HepG2 (cell line): Measurements from ENCODE around the gene ADSS1. TPM values are rescaled to one million over a fixed set of nuclear protein-coding genes. Genes with fewer than 3 reads are reported as not detected.

Source experiments
- ATAC-seq: fragments of 200-7000 bp; cut with Tn5 transposase; 3 replicates; pipeline ENCODE4 v1.9.1; 2020; ENCODE audit warnings: mild to moderate bottlenecking, moderate library complexity
- BruUV-seq: library from RNA; stranded (reverse); fragments of 400-500 nt; replicated peaks from 2 replicates; lab custom pipeline; 2021; lab: Mats Ljungman, UMichigan
- CTCF ChIA-PET: fragments of 300-600 bp; formaldehyde crosslinking; extraction: SDS; loops from one replicate; lab custom pipeline; 2021; ENCODE audit warnings: low total read pairs, inconsistent platforms, low intra/inter-chr PET ratio; lab: Yijun Ruan, JAX
- POLR2A ChIA-PET: fragments of 350-600 bp; sonication (Branson Sonifier 250); formaldehyde crosslinking; loops from one replicate; lab custom pipeline; 2020; ENCODE audit warnings: antibody characterized with exemption, inconsistent platforms; lab: Yijun Ruan, JAX
- DNase-seq: peaks from one replicate; pipeline ENCODE4 v3.0.0-alpha.2; 2015; ENCODE audit warnings: low spot score
- FAIRE-seq: peaks from 3 replicates; lab custom pipeline; 2011; peaks lifted over from hg19 to GRCh38; lab: Jason Lieb, UNC
- H2AFZ ChIP-seq: one replicate; pipeline ENCODE4 v1.6.1; 2011; ENCODE audit warnings: low read length, inconsistent platforms
- H3K27ac ChIP-seq: fragments of 300-600 bp; 3 replicates; pipeline ENCODE4 v1.8.0; 2011; ENCODE audit warnings: mixed run types, mild to moderate bottlenecking, mixed read lengths, low read length, inconsistent platforms; ENCODE audit not compliant: insufficient read depth; ENCODE audit errors: extremely low read length
- H3K27me3 ChIP-seq, 2 experiments: fragments of 200-600 bp in 1 of 2; 2 replicates in 1 of 2; 3 replicates in 1 of 2; pipeline versions ENCODE4 v1.6.0 to v1.8.0; 2011; ENCODE audit warnings: low read length in 2 of 2, mild to moderate bottlenecking in 2 of 2, moderate library complexity in 2 of 2, inconsistent platforms in 1 of 2; ENCODE audit not compliant: insufficient read depth in 2 of 2, control insufficient read depth in 1 of 2
- H3K36me3 ChIP-seq, 2 experiments: fragments of 200-600 bp in 1 of 2; replicated peaks in 1 of 2; 2 replicates in 1 of 2; 3 replicates in 1 of 2; pipeline versions ENCODE4 v1.5.1 to v1.8.0; 2011; ENCODE audit warnings: low read length in 2 of 2, inconsistent platforms in 1 of 2; ENCODE audit not compliant: insufficient read depth in 2 of 2, control insufficient read depth in 1 of 2
- H3K4me1 ChIP-seq: 2 replicates; pipeline ENCODE4 v1.5.1; 2012; ENCODE audit warnings: low read length, inconsistent platforms; ENCODE audit not compliant: insufficient read depth
- H3K4me2 ChIP-seq: 2 replicates; pipeline ENCODE4 v1.6.0; 2011; ENCODE audit warnings: low read depth, low read length, inconsistent platforms
- H3K4me3 ChIP-seq, 3 experiments: fragments of 200-600 bp in 1 of 3; sonication (generic), shearing (Covaris generic) in 1 of 3; replicated peaks in 1 of 3; 2 replicates each; pipeline ENCODE4 v1.5.1; 2011 to 2016; ENCODE audit warnings: low read length in 3 of 3, inconsistent platforms in 2 of 3, low read depth in 2 of 3, mild to moderate bottlenecking in 2 of 3, control low read depth in 1 of 3, mixed read lengths in 1 of 3; ENCODE audit not compliant: insufficient read depth in 1 of 3
- H3K79me2 ChIP-seq: one replicate; pipeline ENCODE4 v1.6.1; 2011; ENCODE audit warnings: low read length, inconsistent platforms; ENCODE audit not compliant: insufficient read depth
- H3K9ac ChIP-seq: 2 replicates; pipeline ENCODE4 v1.6.0; 2011; ENCODE audit warnings: mild to moderate bottlenecking, low read depth, low read length, inconsistent platforms; ENCODE audit not compliant: insufficient read depth
- H3K9me3 ChIP-seq: 2 replicates; pipeline ENCODE4 v1.5.1; 2012; ENCODE audit warnings: mild to moderate bottlenecking, low read length
- H4K20me1 ChIP-seq: 2 replicates; pipeline ENCODE4 v1.6.0; 2011; ENCODE audit warnings: inconsistent platforms, mild to moderate bottlenecking, low read length, moderate library complexity; ENCODE audit not compliant: insufficient read depth
- CREBL2 ChIP-seq: sonication (generic); formaldehyde crosslinking; IDR thresholded peaks from 2 replicates; pipeline ENCODE4 v1.8.1; 2023; ENCODE audit warnings: missing genetic modification reagents, mild to moderate bottlenecking, borderline replicate concordance
- MIER3 ChIP-seq: IDR thresholded peaks from 2 replicates; pipeline ENCODE4 v1.6.1; 2016; ENCODE audit warnings: missing compliant biosample characterization, borderline replicate concordance
- NCOA1 ChIP-seq: sonication (generic); formaldehyde crosslinking; IDR thresholded peaks from 2 replicates; pipeline ENCODE4 v1.9.0; 2021; ENCODE audit warnings: missing genetic modification reagents
- PHF20 ChIP-seq: sonication (generic); formaldehyde crosslinking; IDR thresholded peaks from 2 replicates; pipeline ENCODE4 v1.5.0; 2020; ENCODE audit warnings: mild to moderate bottlenecking, missing genetic modification reagents
- TBX3 ChIP-seq: fragments of 450-650 bp; IDR thresholded peaks from 2 replicates; pipeline ENCODE4 v1.6.1; 2017; ENCODE audit warnings: antibody characterized with exemption, mild to moderate bottlenecking, inconsistent platforms, borderline replicate concordance
- TCF7L2 ChIP-seq: IDR thresholded peaks from 2 replicates; pipeline ENCODE4 v1.6.1; 2011; ENCODE audit warnings: mild to moderate bottlenecking, low read depth, low read length, moderate library complexity
- TIGD3 ChIP-seq: sonication (generic); formaldehyde crosslinking; IDR thresholded peaks from 2 replicates; pipeline ENCODE4 v1.5.1; 2020; ENCODE audit warnings: mild to moderate bottlenecking, missing genetic modification reagents, borderline replicate concordance
- ZBTB21 ChIP-seq: sonication (generic); formaldehyde crosslinking; IDR thresholded peaks from 2 replicates; pipeline ENCODE4 v1.4.0; 2020; ENCODE audit warnings: missing genetic modification reagents
- ZBTB7B ChIP-seq: sonication (generic); formaldehyde crosslinking; IDR thresholded peaks from 2 replicates; pipeline ENCODE4 v1.4.0; 2020; ENCODE audit warnings: missing genetic modification reagents
- ZKSCAN1 ChIP-seq: fragments of 150-350 bp; IDR thresholded peaks from 2 replicates; pipeline ENCODE4 v1.6.1; 2014; ENCODE audit warnings: low read length
- ZNF562 ChIP-seq: sonication (generic); formaldehyde crosslinking; IDR thresholded peaks from 2 replicates; pipeline ENCODE4 v1.8.0; 2022; ENCODE audit warnings: missing genetic modification reagents, borderline replicate concordance
- ZNF605 ChIP-seq: sonication (generic); formaldehyde crosslinking; IDR thresholded peaks from 2 replicates; pipeline ENCODE4 v1.8.0; 2022; ENCODE audit warnings: mild to moderate bottlenecking, missing genetic modification reagents
- ZSCAN20 ChIP-seq: sonication (generic); formaldehyde crosslinking; IDR thresholded peaks from 2 replicates; pipeline ENCODE4 v1.4.0; 2020; ENCODE audit warnings: missing genetic modification reagents, mild to moderate bottlenecking, borderline replicate concordance
- ZSCAN25 ChIP-seq: sonication (generic); formaldehyde crosslinking; IDR thresholded peaks from 2 replicates; pipeline ENCODE4 v1.8.0; 2022; ENCODE audit warnings: mild to moderate bottlenecking, missing genetic modification reagents
- WGBS: methylation state at CpG from one replicate; pipeline ENCODE4 v1.1.6; 2017; ENCODE audit warnings: low lambda C conversion rate; 5-methylcytosine and 5-hydroxymethylcytosine counted together
- in situ Hi-C: cut with HindIII; loops from 2 replicates; pipeline ENCODE4 v1.10.0; 2017; ENCODE audit warnings: low pct_unique_long_range_greater_than_20kb; ENCODE audit not compliant: extremely low pct_ligation_motif_present
- intact Hi-C: fragments of 100-400 bp; cut with micrococcal nuclease; formaldehyde crosslinking; loops from one replicate; pipeline ENCODE4 v1.10.0; 2022; ENCODE audit not compliant: unreplicated experiment
- polyA plus RNA-seq, 8 experiments: library from polyadenylated mRNA; depleted of rRNA in 3 of 8; stranded (reverse) in 7 of 8; unstranded in 1 of 8; fragments of >200 nt; fragmentation: Illumina TruSeq in 4 of 8; extraction: Trizol in 4 of 8; gene quantifications; 2 replicates each; pipeline versions ENCODE4 v1.2.1 to v1.2.3, GENCODE V29; 2011 to 2016; ENCODE audit warnings: low read depth in 4 of 8, missing spikeins in 1 of 8, mixed read lengths in 1 of 8; ENCODE audit not compliant: insufficient read depth in 1 of 8
- total RNA-seq, 5 experiments: library from RNA; depleted of rRNA; stranded (reverse); fragments of >200 nt; fragmentation: Illumina TruSeq; extraction: Trizol; gene quantifications; 2 replicates each; pipeline ENCODE4 v1.2.3, GENCODE V29; 2016; ENCODE audit warnings: low read depth in 1 of 5
- TF ChIP-seq, protein P1 (sequence below): sonication (generic); formaldehyde crosslinking; IDR thresholded peaks from 2 replicates; pipeline ENCODE4 v1.4.0; 2020; ENCODE audit warnings: missing genetic modification reagents
- TF ChIP-seq, protein P2 (sequence below): sonication (generic); formaldehyde crosslinking; IDR thresholded peaks from 2 replicates; pipeline ENCODE4 v1.8.0; 2022; ENCODE audit warnings: mild to moderate bottlenecking, missing genetic modification reagents, moderate library complexity

The ADSS1 gene
- total and polyA plus RNA-seq, 2 of the 13 experiments (the other 11 are each of a cell fraction or from before 2014, with no cell fraction given): 1.0 to 36.7 TPM

DNA sequence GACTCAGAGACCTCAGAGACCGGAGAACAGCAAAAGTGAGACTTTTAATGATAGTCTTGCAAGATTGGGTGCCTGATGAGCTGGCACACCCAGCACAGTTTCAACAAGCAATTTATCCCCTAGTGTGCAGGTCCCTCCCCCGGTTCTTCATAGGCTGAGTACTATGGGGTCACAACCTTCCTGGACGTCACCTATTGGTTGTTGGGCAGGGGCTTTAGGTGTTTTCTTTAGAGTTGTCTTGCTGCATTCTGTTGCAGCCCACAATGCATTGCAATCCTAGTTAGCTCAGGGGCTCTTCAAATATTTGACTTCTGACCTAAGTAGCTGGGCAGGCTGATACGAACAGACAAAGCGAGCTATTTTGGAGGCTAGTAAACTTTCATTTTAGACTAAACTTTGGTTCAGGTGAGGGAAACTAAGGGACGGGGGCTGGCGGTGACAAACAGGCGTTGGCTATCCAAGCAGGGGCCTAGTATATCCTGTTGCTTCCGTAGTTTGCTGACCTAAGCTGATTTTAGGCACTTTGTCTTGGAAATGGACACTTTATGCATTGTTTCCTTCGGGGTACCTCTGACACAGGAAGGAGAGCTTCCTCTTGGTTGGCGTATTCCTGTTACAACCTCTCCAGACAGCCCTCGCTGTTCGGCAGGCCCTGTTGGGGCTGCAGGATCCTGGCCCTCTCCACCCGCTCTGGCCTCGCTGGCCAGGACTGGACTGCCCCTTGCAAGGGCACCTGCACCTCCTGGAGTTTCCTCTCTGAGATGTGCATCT lies 43.0 kb downstream of the ADSS1 start:
- H3K36me3 ChIP-seq: peaks cover 7 to 18% of the 10 kb centered on the region in 2 experiments
- peak; percentile 99 for FAIRE-seq
- H3K27me3 ChIP-seq: no peaks in the 10 kb centered on the region; a peak in 1 of 5 replicates
- BruUV-seq: TSS peak; percentile 95
- peak; percentile 30 for ATAC-seq
- peak overlapping the region; percentile 74 to 81 (median 75) for H3K4me3 ChIP-seq
- ChIA-PET POLR2A (interaction anchor here (0.6 to 4.1 kb wide), 18 partner anchors 9 to 218 kb away, joined by 3 to 72 read pairs (median 12); partner anchors contain the start of genes AKT1, CEP170B, CLBA1 and SIVA1), CTCF (interaction anchor here (2.5 kb wide), 1 partner anchor 104 kb away, joined by 11 read pairs; no protein-coding TSS in a partner anchor)
- peak overlapping the region; percentile 99 for H3K9ac ChIP-seq
- DNase-seq: peak; percentile 93
- no peak overlapping the region for H2AFZ ChIP-seq
- H3K4me2 ChIP-seq: peak overlapping the region; percentile 93
- intact Hi-C loops: loop anchor here (2.0 kb wide), 1 partner anchor 14 kb away; the partner anchor contains the start of gene SIVA1
- in situ Hi-C loops: loop anchor here (5.0 kb wide), 2 partner anchors 55 to 100 kb away; partner anchors contain the start of gene CEP170B
- peaks cover 53% of the 10 kb centered on the region for H3K79me2 ChIP-seq
- H3K4me1 ChIP-seq: peaks cover 45% of the 10 kb centered on the region
- H3K9me3 ChIP-seq: peaks cover 8% of the 10 kb centered on the region
- H4K20me1 ChIP-seq: peaks cover 26% of the 10 kb centered on the region
- WGBS: 0% methylated on average over 10 of the region's 15 CpGs
- peak overlapping the region; percentile 97 for H3K27ac ChIP-seq
- TF ChIP-seq TBX3 (0 out of 2 replicates have a peak, but pooled peaks have one; percentile 19), TIGD3 (CRISPR knock-in tag) (0 out of 2 replicates have a peak, but pooled peaks have one; percentile 72), ZBTB7B (CRISPR knock-in tag) (no peak; the same call in 1 of the 2 replicates), TCF7L2 (no peak), NCOA1 (CRISPR knock-in tag) (no peak), MIER3 (peak; percentile 51; the same call in 1 of the 2 replicates), ZKSCAN1 (no peak), ZSCAN20 (no peak), PHF20 (no peak; the same call in 1 of the 2 replicates), ZNF562 (CRISPR knock-in tag) (no peak), ZSCAN25 (CRISPR knock-in tag) (no peak), ZNF605 (CRISPR knock-in tag) (no peak; the same call in 1 of the 2 replicates), ZBTB21 (CRISPR knock-in tag) (no peak), CREBL2 (CRISPR knock-in tag) (no peak)
- TF ChIP-seq, protein P1, sequence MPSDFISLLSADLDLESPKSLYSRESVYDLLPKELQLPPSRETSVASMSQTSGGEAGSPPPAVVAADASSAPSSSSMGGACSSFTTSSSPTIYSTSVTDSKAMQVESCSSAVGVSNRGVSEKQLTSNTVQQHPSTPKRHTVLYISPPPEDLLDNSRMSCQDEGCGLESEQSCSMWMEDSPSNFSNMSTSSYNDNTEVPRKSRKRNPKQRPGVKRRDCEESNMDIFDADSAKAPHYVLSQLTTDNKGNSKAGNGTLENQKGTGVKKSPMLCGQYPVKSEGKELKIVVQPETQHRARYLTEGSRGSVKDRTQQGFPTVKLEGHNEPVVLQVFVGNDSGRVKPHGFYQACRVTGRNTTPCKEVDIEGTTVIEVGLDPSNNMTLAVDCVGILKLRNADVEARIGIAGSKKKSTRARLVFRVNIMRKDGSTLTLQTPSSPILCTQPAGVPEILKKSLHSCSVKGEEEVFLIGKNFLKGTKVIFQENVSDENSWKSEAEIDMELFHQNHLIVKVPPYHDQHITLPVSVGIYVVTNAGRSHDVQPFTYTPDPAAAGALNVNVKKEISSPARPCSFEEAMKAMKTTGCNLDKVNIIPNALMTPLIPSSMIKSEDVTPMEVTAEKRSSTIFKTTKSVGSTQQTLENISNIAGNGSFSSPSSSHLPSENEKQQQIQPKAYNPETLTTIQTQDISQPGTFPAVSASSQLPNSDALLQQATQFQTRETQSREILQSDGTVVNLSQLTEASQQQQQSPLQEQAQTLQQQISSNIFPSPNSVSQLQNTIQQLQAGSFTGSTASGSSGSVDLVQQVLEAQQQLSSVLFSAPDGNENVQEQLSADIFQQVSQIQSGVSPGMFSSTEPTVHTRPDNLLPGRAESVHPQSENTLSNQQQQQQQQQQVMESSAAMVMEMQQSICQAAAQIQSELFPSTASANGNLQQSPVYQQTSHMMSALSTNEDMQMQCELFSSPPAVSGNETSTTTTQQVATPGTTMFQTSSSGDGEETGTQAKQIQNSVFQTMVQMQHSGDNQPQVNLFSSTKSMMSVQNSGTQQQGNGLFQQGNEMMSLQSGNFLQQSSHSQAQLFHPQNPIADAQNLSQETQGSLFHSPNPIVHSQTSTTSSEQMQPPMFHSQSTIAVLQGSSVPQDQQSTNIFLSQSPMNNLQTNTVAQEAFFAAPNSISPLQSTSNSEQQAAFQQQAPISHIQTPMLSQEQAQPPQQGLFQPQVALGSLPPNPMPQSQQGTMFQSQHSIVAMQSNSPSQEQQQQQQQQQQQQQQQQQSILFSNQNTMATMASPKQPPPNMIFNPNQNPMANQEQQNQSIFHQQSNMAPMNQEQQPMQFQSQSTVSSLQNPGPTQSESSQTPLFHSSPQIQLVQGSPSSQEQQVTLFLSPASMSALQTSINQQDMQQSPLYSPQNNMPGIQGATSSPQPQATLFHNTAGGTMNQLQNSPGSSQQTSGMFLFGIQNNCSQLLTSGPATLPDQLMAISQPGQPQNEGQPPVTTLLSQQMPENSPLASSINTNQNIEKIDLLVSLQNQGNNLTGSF (CRISPR knock-in tag): no peak
- TF ChIP-seq, protein P2, sequence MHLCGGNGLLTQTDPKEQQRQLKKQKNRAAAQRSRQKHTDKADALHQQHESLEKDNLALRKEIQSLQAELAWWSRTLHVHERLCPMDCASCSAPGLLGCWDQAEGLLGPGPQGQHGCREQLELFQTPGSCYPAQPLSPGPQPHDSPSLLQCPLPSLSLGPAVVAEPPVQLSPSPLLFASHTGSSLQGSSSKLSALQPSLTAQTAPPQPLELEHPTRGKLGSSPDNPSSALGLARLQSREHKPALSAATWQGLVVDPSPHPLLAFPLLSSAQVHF (CRISPR knock-in tag): no peak
